ENCODE data around the gene JAKMIP3. TPM values are rescaled to one million over a fixed set of nuclear protein-coding genes. Genes with fewer than 3 reads are reported as not detected.

The JAKMIP3 gene
- total and polyA plus RNA-seq, 9 of the 15 experiments (the other 6 are each of a cell fraction or from before 2014, with no cell fraction given), result 0.04 TPM; not detected in 8

DNA sequence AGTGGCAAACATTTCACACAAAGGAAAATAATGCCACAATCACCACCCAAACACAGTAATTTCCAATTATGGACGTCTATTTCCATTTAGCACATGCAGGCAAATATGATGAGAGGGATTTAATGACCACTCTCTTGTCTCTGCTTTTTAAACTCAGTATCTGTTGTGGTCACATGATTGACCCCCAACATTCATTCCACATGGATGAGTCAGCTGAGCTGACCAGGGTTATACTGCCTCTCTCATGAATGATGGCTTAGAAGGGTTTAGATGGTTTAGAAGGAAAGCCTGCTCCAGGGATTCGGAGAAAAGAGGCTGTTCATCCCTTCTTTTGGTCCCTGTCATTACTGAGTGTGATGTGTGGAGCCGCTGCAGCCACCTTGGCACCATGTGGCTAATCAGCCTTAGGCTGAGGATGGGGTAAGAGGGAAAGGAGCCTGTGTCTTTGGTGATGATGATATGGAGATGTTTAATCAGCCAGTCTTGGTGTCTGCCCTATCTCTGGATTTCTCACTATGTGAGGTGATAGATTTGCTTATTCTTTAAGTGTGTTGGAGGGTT, 38.2 kb upstream of the JAKMIP3 start:
- Histone ChIP-seq H3K9ac (ENCODE audit: insufficient read depth in 1 of 2, low read depth in 2 of 2, low read length in 2 of 2) (no peak overlapping the region), H3K9me3 (replicated peaks; ENCODE audit: control insufficient read depth, insufficient read depth, low read depth, low read length) (no peaks in the 10 kb centered on the region), H4K20me1 (replicated peaks; ENCODE audit: control insufficient read depth, insufficient read depth, low read length) (no peaks in the 10 kb centered on the region), H3K4me1 (replicated peaks in 1 of 2; ENCODE audit: control insufficient read depth in 2 of 2, insufficient read depth in 2 of 2, low read length in 2 of 2) (peaks cover 0 to 7% of the 10 kb centered on the region in 2 experiments; a peak in 3 of 5 replicates), H3K27me3 (ENCODE audit: control insufficient read depth in 2 of 2, insufficient read depth in 2 of 2, low read length in 2 of 2) (peaks cover 25 to 64% of the 10 kb centered on the region in 2 experiments; a peak in 4 of 5 replicates), H3K4me2 (ENCODE audit: insufficient read depth, low read length) (no peak overlapping the region), H2AFZ (ENCODE audit: low read depth, low read length) (no peak overlapping the region), H3K27ac (ENCODE audit: extremely low read depth, low read depth, low read length) (no peak overlapping the region), H3K9me1 (ENCODE audit: control insufficient read depth, insufficient read depth, low read length) (no peaks in the 10 kb centered on the region), H3K36me3 (ENCODE audit: control insufficient read depth, insufficient read depth, low read length) (no peaks in the 10 kb centered on the region), H3K79me2 (ENCODE audit: control insufficient read depth, insufficient read depth, low read length) (no peaks in the 10 kb centered on the region), H3K4me3 (no peak overlapping the region)
- intact Hi-C loops (cut with micrococcal nuclease), result no loop called here
- no peak for FAIRE-seq
- in situ Hi-C loops (cut with MboI), result no loop called here
- POLR2A ChIA-PET, result no interaction called here
- BruUV-seq (replicated peaks), result no TSS peak
- 3% methylated on average over 3 of the region's 3 CpGs for WGBS (ENCODE audit: insufficient coverage, low coverage, missing lambda C conversion rate)
- CTCF ChIA-PET (ENCODE audit: low intra/inter-chr PET ratio), result no interaction called here
- no peak for DNase-seq (ENCODE audit: extremely low read depth in 1 of 4, low spot score in 3 of 4)
- TF ChIP-seq ZNF165 (CRISPR knock-in tag; IDR thresholded peaks at IDR 0.05; ENCODE audit: borderline replicate concordance) (no peak), CHD2 (IDR thresholded peaks at IDR 0.05; ENCODE audit: low read depth, low read length) (no peak), RBM25 (IDR thresholded peaks at IDR 0.05; ENCODE audit: low read depth, low read length, severe bottlenecking) (peak; percentile 54), RAD21 (CRISPR knock-in tag; conservative IDR thresholded peaks at IDR 0.05 in 1 of 2, IDR thresholded peaks at IDR 0.05 in 1 of 2) (no peak), EGR1 (conservative IDR thresholded peaks at IDR 0.05) (no peak), MBD2 (IDR thresholded peaks at IDR 0.05; ENCODE audit: borderline replicate concordance, low read depth) (no peak), FOSL1 (tag; conservative IDR thresholded peaks at IDR 0.05) (peak; percentile 44)
- TF ChIP-seq, protein P1, sequence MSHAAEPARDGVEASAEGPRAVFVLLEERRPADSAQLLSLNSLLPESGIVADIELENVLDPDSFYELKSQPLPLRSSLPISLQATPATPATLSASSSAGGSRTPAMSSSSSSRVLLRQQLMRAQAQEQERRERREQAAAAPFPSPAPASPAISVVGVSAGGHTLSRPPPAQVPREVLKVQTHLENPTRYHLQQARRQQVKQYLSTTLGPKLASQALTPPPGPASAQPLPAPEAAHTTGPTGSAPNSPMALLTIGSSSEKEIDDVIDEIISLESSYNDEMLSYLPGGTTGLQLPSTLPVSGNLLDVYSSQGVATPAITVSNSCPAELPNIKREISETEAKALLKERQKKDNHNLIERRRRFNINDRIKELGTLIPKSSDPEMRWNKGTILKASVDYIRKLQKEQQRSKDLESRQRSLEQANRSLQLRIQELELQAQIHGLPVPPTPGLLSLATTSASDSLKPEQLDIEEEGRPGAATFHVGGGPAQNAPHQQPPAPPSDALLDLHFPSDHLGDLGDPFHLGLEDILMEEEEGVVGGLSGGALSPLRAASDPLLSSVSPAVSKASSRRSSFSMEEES (CRISPR knock-in tag; IDR thresholded peaks at IDR 0.05), result peak; percentile 46
- no peak for ATAC-seq

All from K562 (cell line).